IMR-90 (cell line): ENCODE results near the gene KIF1C. TPM values are rescaled to one million over a fixed set of nuclear protein-coding genes. Genes with fewer than 3 reads are reported as not detected.

Experiments
- ATAC-seq: fragments of 200-7000 bp; cut with Tn5 transposase; 2 replicates; pipeline ENCODE4 v1.9.1; 2020; ENCODE audit warnings: low read depth, mild to moderate bottlenecking, moderate library complexity
- BruUV-seq: library from RNA; stranded (reverse); fragments of 400-500 nt; replicated peaks from 2 replicates; lab custom pipeline; 2021; lab: Mats Ljungman, UMichigan
- CTCF ChIA-PET: fragments of 300-600 bp; formaldehyde crosslinking; extraction: SDS; loops from one replicate; lab custom pipeline; 2021; ENCODE audit warnings: antibody characterized with exemption; lab: Yijun Ruan, JAX
- POLR2A ChIA-PET: fragments of 300-600 bp; sonication (Branson Sonifier 250); formaldehyde crosslinking; loops from one replicate; lab custom pipeline; 2022; ENCODE audit warnings: antibody characterized with exemption; ENCODE audit not compliant: unreplicated experiment; lab: Charles Lee
- DNase-seq: peaks from one replicate; pipeline ENCODE4 v3.0.0; 2013
- H2AFZ ChIP-seq: replicated peaks from 2 replicates; pipeline ENCODE3; 2013; ENCODE audit warnings: low read length, mild to moderate bottlenecking; ENCODE audit not compliant: poor library complexity
- H2AK5ac ChIP-seq: 2 replicates; pipeline ENCODE4 v1.6.1; 2013; ENCODE audit warnings: low read depth, low read length, inconsistent platforms
- H2AK9ac ChIP-seq: replicated peaks from 2 replicates; pipeline ENCODE3; 2013; ENCODE audit warnings: mild to moderate bottlenecking, low read depth, low read length, moderate library complexity; ENCODE audit not compliant: poor library complexity
- H2BK120ac ChIP-seq: 2 replicates; pipeline ENCODE4 v1.6.1; 2013; ENCODE audit warnings: low read depth, low read length, inconsistent platforms
- H2BK15ac ChIP-seq: 3 replicates; pipeline ENCODE4 v1.6.1; 2013; ENCODE audit warnings: low read depth, low read length, inconsistent platforms
- H2BK20ac ChIP-seq: 2 replicates; pipeline ENCODE4 v1.6.1; 2013; ENCODE audit warnings: low read depth, mild to moderate bottlenecking, inconsistent platforms, low read length, moderate library complexity
- H2BK5ac ChIP-seq: 2 replicates; pipeline ENCODE4 v1.6.1; 2013; ENCODE audit warnings: mild to moderate bottlenecking, low read depth, low read length, inconsistent platforms; ENCODE audit not compliant: poor library complexity, severe bottlenecking
- H3K14ac ChIP-seq: replicated peaks from 2 replicates; pipeline ENCODE4 v1.6.1; 2013; ENCODE audit warnings: low read depth, low read length, inconsistent platforms
- H3K18ac ChIP-seq: 2 replicates; pipeline ENCODE4 v1.6.1; 2013; ENCODE audit warnings: low read depth, low read length, control low read depth
- H3K23ac ChIP-seq: 2 replicates; pipeline ENCODE4 v1.6.1; 2013; ENCODE audit warnings: low read depth, low read length, inconsistent platforms
- H3K27ac ChIP-seq: 2 replicates; pipeline ENCODE4 v1.5.1; 2013; ENCODE audit warnings: mild to moderate bottlenecking, control low read depth, low read length; ENCODE audit not compliant: insufficient read depth
- H3K27me3 ChIP-seq: 2 replicates; pipeline ENCODE4 v1.6.1; 2013; ENCODE audit warnings: low read length; ENCODE audit not compliant: control insufficient read depth, insufficient read depth
- H3K36me3 ChIP-seq: 2 replicates; pipeline ENCODE4 v1.6.1; 2013; ENCODE audit warnings: low read length, mixed read lengths; ENCODE audit not compliant: control insufficient read depth, insufficient read depth
- H3K4ac ChIP-seq: 2 replicates; pipeline ENCODE4 v1.6.1; 2013; ENCODE audit warnings: low read depth, low read length, inconsistent platforms
- H3K4me1 ChIP-seq: 2 replicates; pipeline ENCODE4 v1.6.1; 2013; ENCODE audit warnings: low read length, mixed read lengths; ENCODE audit not compliant: control insufficient read depth, insufficient read depth
- H3K4me2 ChIP-seq: 2 replicates; pipeline ENCODE4 v1.6.1; 2013; ENCODE audit warnings: low read depth, mild to moderate bottlenecking, control low read depth, low read length, moderate library complexity
- H3K4me3 ChIP-seq: 2 replicates; pipeline ENCODE4 v1.5.1; 2013; ENCODE audit warnings: low read depth, mild to moderate bottlenecking, control low read depth, low read length, moderate library complexity; ENCODE audit not compliant: insufficient read depth
- H3K56ac ChIP-seq: 2 replicates; pipeline ENCODE4 v1.6.1; 2013; ENCODE audit warnings: low read length, inconsistent platforms; ENCODE audit not compliant: insufficient read depth; ENCODE audit errors: extremely low read depth
- H3K79me1 ChIP-seq, 2 experiments: 2 replicates each; pipeline ENCODE4 v1.6.1; 2013; ENCODE audit warnings: low read length in 2 of 2, inconsistent platforms in 1 of 2, low read depth in 1 of 2
- H3K9ac ChIP-seq: 2 replicates; pipeline ENCODE4 v1.6.1; 2013; ENCODE audit warnings: low read depth, low read length, control low read depth
- H3K9me1 ChIP-seq: 2 replicates; pipeline ENCODE4 v1.6.1; 2013; ENCODE audit warnings: low read length, inconsistent platforms; ENCODE audit not compliant: insufficient read depth
- H3K9me3 ChIP-seq: 2 replicates; pipeline ENCODE4 v1.6.1; 2013; ENCODE audit warnings: low read length; ENCODE audit not compliant: control insufficient read depth, insufficient read depth
- H4K20me1 ChIP-seq: 2 replicates; pipeline ENCODE4 v1.6.1; 2013; ENCODE audit warnings: low read length, inconsistent platforms; ENCODE audit not compliant: insufficient read depth
- H4K5ac ChIP-seq: 2 replicates; pipeline ENCODE4 v1.6.1; 2013; ENCODE audit warnings: mild to moderate bottlenecking, low read depth, low read length, control low read depth
- H4K8ac ChIP-seq, 2 experiments: 2 replicates each; pipeline ENCODE4 v1.6.1; 2013; ENCODE audit warnings: low read depth in 2 of 2, low read length in 2 of 2, control low read depth in 1 of 2, inconsistent platforms in 1 of 2
- H4K91ac ChIP-seq: 2 replicates; pipeline ENCODE4 v1.6.1; 2013; ENCODE audit warnings: low read depth, low read length, inconsistent platforms; ENCODE audit not compliant: insufficient read depth
- CEBPB ChIP-seq: IDR thresholded peaks from 2 replicates; pipeline ENCODE4 v1.6.1; 2012; ENCODE audit warnings: low read depth, low read length, improper control_type of control experiment
- CTCF ChIP-seq: conservative IDR thresholded peaks from 2 replicates; pipeline ENCODE4 v1.5.1; 2012; ENCODE audit warnings: mild to moderate bottlenecking, low read depth, low read length, improper control_type of control experiment
- FOS ChIP-seq: fragments of 150-350 bp; IDR thresholded peaks from 2 replicates; pipeline ENCODE4 v1.6.1; 2016; ENCODE audit warnings: low read depth, low read length
- MAFK ChIP-seq: IDR thresholded peaks from 2 replicates; pipeline ENCODE4 v1.6.1; 2012; ENCODE audit warnings: low read depth, low read length, improper control_type of control experiment
- MAZ ChIP-seq: IDR thresholded peaks from 2 replicates; pipeline ENCODE4 v1.6.1; 2012; ENCODE audit warnings: low read depth, mild to moderate bottlenecking, low read length, improper control_type of control experiment, moderate library complexity, borderline replicate concordance
- NFE2L2 ChIP-seq: fragments of 150-350 bp; IDR thresholded peaks from 2 replicates; pipeline ENCODE4 v1.6.1; 2016; ENCODE audit warnings: low read depth, mild to moderate bottlenecking, low read length
- RAD21 ChIP-seq: IDR thresholded peaks from 2 replicates; pipeline ENCODE4 v1.6.1; 2012; ENCODE audit warnings: low read length, improper control_type of control experiment
- RCOR1 ChIP-seq: IDR thresholded peaks from 2 replicates; pipeline ENCODE4 v1.6.1; 2012; ENCODE audit warnings: mild to moderate bottlenecking, low read length, improper control_type of control experiment; ENCODE audit not compliant: insufficient replicate concordance
- RFX5 ChIP-seq: IDR thresholded peaks from 2 replicates; pipeline ENCODE4 v1.8.0; 2012; ENCODE audit warnings: low read depth, mild to moderate bottlenecking, low read length, moderate library complexity
- USF2 ChIP-seq: fragments of 150-350 bp; IDR thresholded peaks from 2 replicates; pipeline ENCODE4 v1.6.1; 2017; ENCODE audit warnings: mild to moderate bottlenecking, antibody characterized with exemption, low read length, low read depth
- WGBS, 2 experiments: methylation state at CpG; one replicate each; pipeline versions ENCODE4 v1.1.5 to v1.1.7; 2013; ENCODE audit warnings: missing lambda C conversion rate in 2 of 2; ENCODE audit not compliant: insufficient read length in 1 of 2; ENCODE audit errors: extremely low coverage in 2 of 2; 5-methylcytosine and 5-hydroxymethylcytosine counted together
- dilution Hi-C: fragments of 300-500 bp; cut with HindIII; formaldehyde crosslinking; loops from one replicate; pipeline ENCODE4 v1.14.3; 2018; ENCODE audit warnings: low sequenced_read_pairs; ENCODE audit not compliant: unreplicated experiment
- in situ Hi-C: fragments of 300-500 bp; cut with MboI; formaldehyde crosslinking; loops from 3 replicates; pipeline ENCODE4 v1.14.3; 2019; ENCODE audit warnings: low sequenced_read_pairs, inconsistent platforms, mixed read lengths
- intact Hi-C: fragments of 100-400 bp; cut with micrococcal nuclease; formaldehyde crosslinking; loops from 2 replicates; pipeline ENCODE4 v1.10.0; 2022
- polyA plus RNA-seq, 3 experiments: library from polyadenylated mRNA; depleted of rRNA; stranded (reverse); fragments of >200 nt; gene quantifications; 2 replicates each; pipeline ENCODE4 v1.2.3, GENCODE V29; 2012; ENCODE audit warnings: low replicate concordance in 1 of 3
- total RNA-seq: library from RNA; depleted of rRNA; stranded (reverse); fragments of >200 nt; gene quantifications from 2 replicates; pipeline ENCODE4 v1.2.3, GENCODE V29; 2012

KIF1C gene
- total and polyA plus RNA-seq, 2 of the 4 experiments (the other 2 are of a cell fraction) = 27.4 to 28.7 TPM

GRCh38 chr17:4968486-4969046 lies 29.2 kb upstream of the KIF1C start:
- Histone ChIP-seq H3K27ac (peak overlapping the region; percentile 79), H3K14ac (peak overlapping the region; percentile 83), H3K56ac (peak overlapping the region; percentile 99), H3K23ac (peak overlapping the region; percentile 88), H3K4me1 (peaks cover 14% of the 10 kb centered on the region), H3K36me3 (peaks cover 22% of the 10 kb centered on the region), H2AFZ (peak overlapping the region; percentile 91), H3K9ac (peak overlapping the region; percentile 99), H2BK15ac (peak overlapping the region; percentile 67; the same call in 2 of the 3 replicates), H3K4me3 (peak overlapping the region; percentile 39), H3K79me1 (peaks cover 18 to 66% of the 10 kb centered on the region in 2 experiments), H2BK20ac (peak overlapping the region; percentile 42; the same call in 1 of the 2 replicates), H3K9me3 (no peaks in the 10 kb centered on the region), H2BK120ac (peak overlapping the region; percentile 85), H2AK9ac (peak overlapping the region; percentile 100), H4K20me1 (peaks cover 3% of the 10 kb centered on the region; the same call in 1 of the 2 replicates), H3K4me2 (peak overlapping the region; percentile 54), H4K5ac (peak overlapping the region; percentile 56), H2AK5ac (peak overlapping the region; percentile 100), H3K18ac (peak overlapping the region; percentile 87), H3K4ac (peak overlapping the region; percentile 100), H2BK5ac (peak overlapping the region; percentile 94), H4K91ac (peak overlapping the region; percentile 99), H4K8ac (peak overlapping the region; percentile 96 to 97), H3K9me1 (peaks cover 21% of the 10 kb centered on the region), H3K27me3 (no peaks in the 10 kb centered on the region)
- DNase-seq (no peak), ATAC-seq (no peak)
- intact Hi-C loops = loop anchor here (5.0 kb wide), 1 partner anchor 61 kb away; no protein-coding TSS in a partner anchor
- dilution Hi-C loops = no loop called here
- CTCF ChIA-PET = interaction anchor here (1.7 kb wide), 1 partner anchor 19 kb away, joined by 11 read pairs; the partner anchor contains the start of gene CAMTA2
- POLR2A ChIA-PET = interaction anchor here (0.6 to 1.4 kb wide), 2 partner anchors 10 to 158 kb away, joined by 4 read pairs; no protein-coding TSS in a partner anchor
- 11% methylated on average over 12 of the region's 23 CpGs; no CpG with 5 or more reads in 1 of the 2 experiments for WGBS, 2 experiments
- TSS peak; percentile 71 for BruUV-seq
- in situ Hi-C loops = no loop called here
- no peak for TF ChIP-seq NFE2L2
- no peak for TF ChIP-seq CEBPB
- TF ChIP-seq FOS = no peak
- TF ChIP-seq RAD21 = no peak
- no peak for TF ChIP-seq RFX5
- TF ChIP-seq CTCF = no peak
- TF ChIP-seq RCOR1 = no peak
- no peak for TF ChIP-seq MAZ
- no peak; the same call in 1 of the 2 replicates for TF ChIP-seq USF2
- no peak for TF ChIP-seq MAFK
